ENCODE measurements around the gene EIF3M. TPM values are rescaled to one million over a fixed set of nuclear protein-coding genes. Genes with fewer than 3 reads are reported as not detected.

Gene EIF3M
- total RNA-seq, 2 donors from 2014 or later, result 190 to 195 TPM

GRCh38 chr11:32575070-32575469, 8.6 kb upstream of the EIF3M start:
- H3K27ac ChIP-seq, result no peak overlapping the region
- H3K9me3 ChIP-seq, result no peaks in the 10 kb centered on the region
- no peaks in the 10 kb centered on the region for H3K4me1 ChIP-seq
- no peak overlapping the region for H3K4me3 ChIP-seq
- H3K9ac ChIP-seq (ENCODE audit: low read depth in 2 of 2, low read length in 2 of 2), result no peak overlapping the region
- no peaks in the 10 kb centered on the region for H3K27me3 ChIP-seq
- H3K36me3 ChIP-seq, result no peaks in the 10 kb centered on the region
- no peak for DNase-seq
- intact Hi-C loops (cut with DNase I), result no loop called here
- TF ChIP-seq, protein P1, sequence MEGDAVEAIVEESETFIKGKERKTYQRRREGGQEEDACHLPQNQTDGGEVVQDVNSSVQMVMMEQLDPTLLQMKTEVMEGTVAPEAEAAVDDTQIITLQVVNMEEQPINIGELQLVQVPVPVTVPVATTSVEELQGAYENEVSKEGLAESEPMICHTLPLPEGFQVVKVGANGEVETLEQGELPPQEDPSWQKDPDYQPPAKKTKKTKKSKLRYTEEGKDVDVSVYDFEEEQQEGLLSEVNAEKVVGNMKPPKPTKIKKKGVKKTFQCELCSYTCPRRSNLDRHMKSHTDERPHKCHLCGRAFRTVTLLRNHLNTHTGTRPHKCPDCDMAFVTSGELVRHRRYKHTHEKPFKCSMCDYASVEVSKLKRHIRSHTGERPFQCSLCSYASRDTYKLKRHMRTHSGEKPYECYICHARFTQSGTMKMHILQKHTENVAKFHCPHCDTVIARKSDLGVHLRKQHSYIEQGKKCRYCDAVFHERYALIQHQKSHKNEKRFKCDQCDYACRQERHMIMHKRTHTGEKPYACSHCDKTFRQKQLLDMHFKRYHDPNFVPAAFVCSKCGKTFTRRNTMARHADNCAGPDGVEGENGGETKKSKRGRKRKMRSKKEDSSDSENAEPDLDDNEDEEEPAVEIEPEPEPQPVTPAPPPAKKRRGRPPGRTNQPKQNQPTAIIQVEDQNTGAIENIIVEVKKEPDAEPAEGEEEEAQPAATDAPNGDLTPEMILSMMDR (IDR thresholded peaks at IDR 0.05), result no peak

GRCh38 chr11:32576456-32576855, 7.2 kb upstream of the EIF3M start:
- Histone ChIP-seq H3K4me1 (no peaks in the 10 kb centered on the region), H3K9ac (ENCODE audit: low read depth in 2 of 2, low read length in 2 of 2) (no peak overlapping the region), H3K27ac (no peak overlapping the region), H3K36me3 (no peaks in the 10 kb centered on the region), H3K9me3 (no peaks in the 10 kb centered on the region), H3K27me3 (no peaks in the 10 kb centered on the region), H3K4me3 (no peak overlapping the region)
- DNase-seq, result no peak
- intact Hi-C loops (cut with DNase I), result no loop called here
- TF ChIP-seq, protein P1 (IDR thresholded peaks at IDR 0.05), result no peak

DNA sequence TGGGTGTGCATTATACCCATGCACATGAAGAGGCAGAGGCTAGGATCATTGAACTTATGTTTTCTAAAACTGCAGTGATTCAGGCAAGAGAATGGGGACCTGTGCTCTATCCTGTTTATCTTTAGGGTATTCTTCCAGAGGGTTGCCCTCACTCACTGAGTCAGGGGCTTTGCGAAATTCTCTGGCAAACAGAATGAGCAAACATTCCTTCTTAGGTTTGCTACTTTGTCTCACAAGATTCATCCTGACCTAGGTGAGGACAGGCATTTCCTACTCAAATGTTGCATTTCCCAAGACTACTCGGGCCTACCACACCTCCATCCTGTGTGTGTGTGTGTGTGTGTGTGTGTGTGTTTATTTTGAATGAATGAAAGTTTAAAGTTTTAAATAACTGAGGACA, 2.7 kb upstream of the EIF3M start:
- Histone ChIP-seq H3K36me3 (no peaks in the 10 kb centered on the region), H3K4me1 (no peaks in the 10 kb centered on the region), H3K9ac (ENCODE audit: low read depth in 2 of 2, low read length in 2 of 2) (no peak overlapping the region), H3K4me3 (no peak overlapping the region), H3K27me3 (no peaks in the 10 kb centered on the region), H3K9me3 (no peaks in the 10 kb centered on the region), H3K27ac (no peak overlapping the region)
- no peak for DNase-seq
- intact Hi-C loops (cut with DNase I), result no loop called here
- TF ChIP-seq, protein P1 (IDR thresholded peaks at IDR 0.05), result no peak

GRCh38 chr11:32581556-32581955, 2.1 kb upstream of the EIF3M start:
- Histone ChIP-seq H3K9ac (ENCODE audit: low read depth in 2 of 2, low read length in 2 of 2) (no peak overlapping the region), H3K4me1 (no peaks in the 10 kb centered on the region), H3K4me3 (no peak overlapping the region), H3K9me3 (no peaks in the 10 kb centered on the region), H3K27me3 (no peaks in the 10 kb centered on the region), H3K27ac (no peak overlapping the region), H3K36me3 (no peaks in the 10 kb centered on the region)
- intact Hi-C loops (cut with DNase I), result no loop called here
- TF ChIP-seq, protein P1 (IDR thresholded peaks at IDR 0.05), result no peak
- DNase-seq, result no peak

- TF ChIP-seq, protein P1 (IDR thresholded peaks at IDR 0.05), result no peak
- peak overlapping the region in 1 of 2 donors; percentile 46 for H3K9ac ChIP-seq (ENCODE audit: low read depth in 2 of 2, low read length in 2 of 2)
- peak overlapping the region; percentile 90 for H3K4me3 ChIP-seq
- no peaks in the 10 kb centered on the region for H3K4me1 ChIP-seq
- DNase-seq, result no peak
- H3K9me3 ChIP-seq, result no peaks in the 10 kb centered on the region
- intact Hi-C loops (cut with DNase I), result no loop called here
- peaks cover 7% of the 10 kb centered on the region for H3K36me3 ChIP-seq
- H3K27ac ChIP-seq, result peak overlapping the region; percentile 73
- H3K27me3 ChIP-seq, result no peaks in the 10 kb centered on the region
Measured at GRCh38 chr11:32584921-32585320, 1.3 kb downstream of the EIF3M start.

Data from colonic mucosa (tissue), 4 donors.